D341Med (cell line): ENCODE data around the gene TNFRSF25.
A peak's percentile ranks its signal among the peaks of the same experiment; 100 is the strongest.
"Not testable (repeated sequence)": the region's sequence is repeated elsewhere in the genome, so short reads cannot be mapped to it uniquely, and the experiment has no call there.

Experiments used
- DNase-seq: peaks from one replicate; pipeline ENCODE4 v3.0.0; 2012; ENCODE audit warnings: low spot score

Gene TNFRSF25

DNA sequence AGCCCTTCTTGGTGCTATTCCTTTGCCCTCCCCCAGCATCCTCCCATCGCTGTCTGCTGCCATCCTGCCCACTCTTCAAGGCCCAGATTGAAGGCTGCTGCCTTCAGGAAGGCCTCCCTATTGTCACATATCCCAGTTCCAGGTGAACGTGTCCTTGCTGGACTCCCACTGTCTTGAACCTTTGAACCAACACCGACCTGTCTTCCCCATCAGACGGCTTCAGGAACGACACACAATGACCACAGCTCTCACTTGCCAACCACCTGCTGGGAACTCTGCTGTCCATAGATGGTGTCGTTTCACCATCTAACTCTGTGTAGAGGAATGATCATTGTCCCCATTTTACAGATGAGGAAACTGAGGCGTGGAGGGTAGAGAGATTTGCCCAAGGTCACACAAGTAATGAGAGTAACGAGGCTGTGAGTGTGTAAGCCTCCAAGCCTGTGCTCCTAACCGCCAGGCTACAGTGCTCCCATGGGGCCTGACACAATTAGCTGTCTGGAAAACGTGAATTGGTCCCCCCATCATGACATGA, 35.4 kb upstream of the TNFRSF25 start:
- no peak for DNase-seq

DNA sequence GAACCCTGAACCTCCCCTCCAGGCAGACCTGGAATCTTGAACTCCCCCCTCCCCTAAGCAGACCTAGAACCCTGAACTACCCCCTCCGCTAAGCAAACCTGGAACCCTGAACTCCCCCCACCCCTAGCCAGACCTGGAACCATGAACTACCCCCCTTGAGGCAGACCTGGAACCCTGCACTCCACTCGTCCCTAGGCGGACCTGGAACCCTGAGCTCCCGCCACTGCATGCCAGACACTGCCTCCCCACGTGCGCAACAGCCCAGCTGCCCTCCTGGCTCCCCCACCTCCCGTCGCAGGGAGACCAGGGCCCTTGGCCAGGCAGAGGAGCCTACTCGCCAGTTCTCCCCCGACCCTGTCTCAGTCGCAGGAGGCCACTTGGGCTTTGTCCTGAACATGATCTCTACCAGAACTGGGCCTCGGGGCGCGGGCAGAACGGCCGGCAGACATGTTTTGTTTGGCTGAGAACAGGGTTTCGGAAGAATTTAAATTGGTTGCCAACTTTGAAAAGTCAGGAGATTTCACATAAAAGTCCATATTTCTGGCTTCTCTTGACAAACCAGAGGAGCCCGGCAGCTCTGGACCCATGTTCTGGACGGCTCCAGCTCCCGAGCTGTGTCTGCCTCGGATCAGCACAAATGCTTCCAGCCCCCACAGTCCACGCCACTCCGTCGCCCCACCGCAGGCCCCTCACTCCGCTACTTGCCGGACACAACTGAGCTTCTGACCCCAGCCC, 34.7 kb upstream of the TNFRSF25 start:
- no peak for DNase-seq

DNA sequence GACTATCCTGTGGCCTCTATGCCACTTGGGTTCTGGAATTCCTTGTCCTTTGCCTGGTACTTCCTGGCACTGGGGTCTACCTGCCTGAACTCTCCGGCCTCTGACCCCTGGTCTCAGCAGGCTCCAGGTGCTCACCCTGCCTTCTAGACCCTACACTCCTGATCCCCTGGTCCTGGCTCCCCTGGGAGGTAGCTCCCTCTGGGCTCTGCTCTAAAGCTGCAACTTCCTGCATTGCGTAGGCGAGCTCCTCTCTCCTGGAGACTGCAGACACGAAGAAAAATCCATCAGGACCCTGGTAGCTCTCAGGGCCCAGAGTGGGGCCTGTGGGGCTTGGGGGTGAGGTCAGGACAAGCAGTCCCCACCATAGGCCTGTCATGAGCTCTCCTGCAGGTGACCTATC, 33.3 kb upstream of the TNFRSF25 start:
- no peak for DNase-seq

DNA sequence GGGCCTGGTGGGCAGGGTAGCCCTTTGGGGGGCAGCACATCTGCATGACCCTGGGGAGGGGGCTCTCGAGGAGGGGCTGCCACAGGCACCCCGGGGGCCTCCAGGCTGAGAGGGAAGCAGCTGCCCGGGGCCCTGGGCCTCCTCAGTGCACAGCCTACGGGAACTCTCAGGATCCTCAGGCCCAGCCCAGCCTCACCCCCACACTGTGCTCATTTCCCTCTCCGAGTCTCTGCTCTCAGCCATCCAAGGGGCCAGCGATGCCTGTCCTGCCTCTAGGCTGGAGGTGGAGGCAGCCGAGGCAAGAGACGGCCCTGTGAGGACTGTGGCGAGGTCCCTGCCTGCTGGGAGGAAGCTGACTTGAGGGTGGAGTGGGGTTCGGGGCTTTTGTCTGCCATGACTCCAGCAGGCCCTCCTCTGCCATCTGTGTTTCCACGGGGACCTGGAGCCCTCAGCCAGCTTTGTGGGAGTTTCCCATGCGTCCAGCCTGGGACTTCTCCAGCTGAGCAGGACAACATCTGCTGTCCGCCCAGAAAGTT, 32.7 kb upstream of the TNFRSF25 start:
- no peak for DNase-seq

DNA sequence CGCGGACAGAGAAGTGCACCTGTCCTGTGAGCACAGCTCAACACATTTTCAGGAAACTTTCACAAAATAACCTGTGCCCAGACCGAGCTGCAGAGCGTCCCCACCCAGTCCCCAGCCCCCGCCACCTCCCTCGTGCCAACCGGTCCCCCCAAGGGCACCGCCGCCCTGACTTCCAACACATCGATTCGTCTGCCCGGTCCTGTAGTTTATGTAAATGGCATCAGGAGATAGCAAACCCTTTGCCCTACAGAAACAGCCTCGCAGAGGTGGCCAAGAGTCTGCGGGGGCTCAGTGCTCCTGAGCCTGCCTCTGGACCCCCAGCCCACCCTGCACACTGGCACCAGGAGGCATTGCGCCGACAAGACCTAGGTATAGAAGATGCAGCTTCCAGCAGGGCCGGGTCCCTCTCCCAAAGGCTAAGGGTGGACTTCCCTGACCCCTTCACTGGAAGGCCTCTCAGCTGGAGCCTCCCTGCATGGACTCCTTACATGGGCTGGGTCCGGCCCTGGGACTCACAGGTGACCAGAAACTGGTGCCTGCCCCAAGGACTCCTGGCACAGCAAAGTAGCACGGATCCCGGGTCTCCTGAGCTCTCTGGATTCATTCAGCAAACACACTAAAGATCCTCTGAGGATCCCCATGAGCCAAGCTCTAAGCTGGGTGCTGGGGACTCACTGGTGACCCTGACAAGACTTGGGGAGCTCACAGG, 32.0 kb upstream of the TNFRSF25 start:
- no peak for DNase-seq

DNA sequence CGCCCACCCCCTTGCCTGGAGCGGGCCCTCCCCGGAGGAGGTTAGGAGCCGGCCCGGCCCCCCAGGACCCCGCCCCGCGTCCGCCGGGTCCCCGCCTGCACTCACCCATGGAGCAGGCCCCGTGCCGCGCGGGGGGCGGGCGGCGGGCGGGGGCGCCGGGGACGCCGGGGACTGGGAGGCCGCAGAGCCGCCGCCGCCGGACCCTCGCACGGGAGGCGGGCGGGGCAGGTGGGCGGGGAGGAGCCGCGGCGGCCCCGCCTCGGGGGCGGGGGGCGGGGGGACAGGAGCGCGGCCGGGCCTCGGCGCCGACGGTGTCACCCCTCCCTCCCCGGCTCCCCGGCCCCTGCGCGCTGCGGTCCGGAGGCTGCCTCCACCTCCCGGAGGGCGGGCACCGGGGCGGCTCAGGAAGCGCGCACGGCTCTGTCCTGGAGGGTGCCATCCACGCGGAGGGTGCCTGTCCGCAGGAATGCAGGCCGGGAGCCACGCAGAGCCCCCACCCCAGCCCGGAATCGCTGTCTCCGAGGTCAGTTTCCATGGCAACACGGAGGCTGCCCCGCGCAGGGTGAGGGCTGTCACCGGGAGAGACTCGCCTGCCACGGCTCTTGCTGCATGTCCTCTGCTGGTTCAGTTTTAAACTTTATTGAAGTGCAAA, 31.4 kb upstream of the TNFRSF25 start:
- DNase-seq: peak; percentile 77

DNA sequence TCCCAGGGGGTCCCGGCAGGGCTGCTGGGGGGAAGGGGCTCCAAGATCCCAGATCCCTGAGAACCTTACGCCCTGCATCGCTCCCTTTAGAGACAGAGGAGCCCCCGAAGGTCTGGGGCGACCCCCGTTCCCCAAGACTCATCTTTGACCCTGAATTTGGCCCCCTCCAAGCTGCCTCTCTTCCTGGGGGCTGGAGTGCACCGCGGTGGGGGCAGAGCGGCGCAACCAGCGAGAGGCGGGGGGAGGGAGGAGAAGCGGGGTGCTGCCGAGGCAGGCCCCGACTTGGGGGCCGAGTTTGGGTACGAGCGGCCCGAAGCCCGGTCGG, 30.9 kb upstream of the TNFRSF25 start:
- DNase-seq: no peak

DNA sequence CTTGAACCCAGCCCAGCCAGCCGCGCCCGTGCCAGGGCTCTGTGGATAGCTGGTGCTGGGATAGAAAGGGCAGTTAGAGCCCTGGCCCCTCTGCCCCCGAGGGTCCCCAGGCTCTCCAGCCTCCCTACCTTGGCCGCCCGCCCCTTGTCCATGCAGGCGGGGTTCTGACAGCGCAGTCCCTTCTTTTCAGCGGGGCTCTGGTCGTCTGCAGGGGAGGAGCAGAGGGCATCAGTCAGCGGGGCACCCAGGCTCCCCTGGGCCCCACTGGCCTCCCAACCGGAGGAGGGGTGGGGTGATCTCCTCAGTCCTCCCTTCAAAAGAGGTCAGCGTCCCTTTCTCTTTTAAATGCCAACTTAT, 30.4 kb upstream of the TNFRSF25 start:
- DNase-seq: no peak

DNA sequence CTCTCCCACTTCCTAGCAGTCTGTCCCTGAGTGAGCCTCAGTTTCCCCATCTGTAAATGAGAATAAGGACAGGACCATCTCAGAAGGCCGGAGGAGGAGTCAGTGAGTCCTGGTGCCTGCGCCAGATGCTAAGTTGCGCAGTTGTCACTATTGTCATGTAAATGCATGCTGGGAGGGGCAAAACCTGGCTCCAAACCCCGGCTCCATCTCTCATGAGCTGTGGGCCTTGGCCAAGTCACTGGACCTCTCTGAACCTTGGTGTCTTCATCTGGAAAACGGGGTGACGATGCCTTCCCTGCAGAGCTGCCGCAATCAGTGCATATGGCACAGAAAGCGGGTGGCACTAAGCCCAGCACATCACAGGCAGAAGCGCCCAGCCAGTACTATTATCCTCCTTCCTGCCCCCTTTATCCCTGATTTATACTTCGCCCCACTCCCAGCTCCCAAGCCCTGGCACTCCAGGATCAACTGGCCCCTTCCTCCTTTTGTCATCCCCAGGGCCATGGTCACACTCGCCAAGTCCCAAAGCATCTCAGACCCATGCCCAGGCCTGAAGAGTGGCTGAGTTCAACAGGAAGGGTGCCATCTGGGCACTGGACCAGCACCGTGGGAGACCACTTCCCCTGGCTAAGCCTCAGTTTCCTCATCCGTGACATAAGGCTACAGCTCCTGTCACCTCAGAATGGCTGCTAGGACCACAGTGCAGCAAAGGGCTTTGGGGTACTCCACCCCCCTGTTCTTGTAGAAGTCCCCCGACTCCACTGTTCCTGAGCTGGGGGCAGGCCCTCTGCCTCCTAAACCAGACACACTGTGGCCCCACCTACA, 29.8 kb upstream of the TNFRSF25 start:
- no peak for DNase-seq

DNA sequence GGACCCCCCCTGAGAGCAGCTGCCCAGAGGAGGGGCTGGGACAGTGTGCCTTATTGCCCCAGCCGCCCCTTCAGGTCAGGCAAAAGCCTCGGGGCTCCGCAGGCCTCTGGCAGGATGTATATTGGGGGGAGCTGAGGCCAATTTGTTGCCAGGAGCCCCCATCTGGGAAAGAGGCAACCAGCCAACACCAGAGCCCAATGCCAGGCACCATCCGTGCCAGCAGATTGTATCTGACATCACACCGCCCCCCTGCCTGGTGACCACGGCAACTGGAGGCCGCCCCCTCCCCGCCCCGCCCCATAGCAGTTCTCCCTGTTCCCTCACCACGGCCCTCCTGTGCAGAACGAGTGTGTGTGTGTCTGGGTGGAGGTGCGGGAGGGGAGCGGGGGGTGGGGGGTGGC, 29.1 kb upstream of the TNFRSF25 start:
- no peak for DNase-seq

DNA sequence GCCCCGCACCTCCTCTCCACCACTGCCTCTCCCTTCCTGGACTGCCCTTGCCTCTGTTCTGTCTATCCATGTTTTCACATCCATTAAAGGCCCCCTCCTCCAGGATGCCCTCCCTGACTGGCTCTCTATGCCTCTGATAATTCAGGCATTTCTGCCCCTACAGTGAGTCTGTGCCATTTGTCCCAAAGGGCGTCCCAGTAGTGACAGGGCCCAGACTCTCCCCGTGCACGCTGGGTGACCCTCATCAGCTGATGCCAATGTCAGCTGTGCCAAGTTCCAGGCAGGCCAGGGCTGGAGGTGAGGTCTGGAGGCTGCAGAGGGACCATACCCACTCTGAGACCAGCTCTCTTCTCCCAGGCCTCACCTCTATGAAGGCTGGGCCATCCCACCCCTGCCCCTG, 28.7 kb upstream of the TNFRSF25 start:
- no peak for DNase-seq

DNA sequence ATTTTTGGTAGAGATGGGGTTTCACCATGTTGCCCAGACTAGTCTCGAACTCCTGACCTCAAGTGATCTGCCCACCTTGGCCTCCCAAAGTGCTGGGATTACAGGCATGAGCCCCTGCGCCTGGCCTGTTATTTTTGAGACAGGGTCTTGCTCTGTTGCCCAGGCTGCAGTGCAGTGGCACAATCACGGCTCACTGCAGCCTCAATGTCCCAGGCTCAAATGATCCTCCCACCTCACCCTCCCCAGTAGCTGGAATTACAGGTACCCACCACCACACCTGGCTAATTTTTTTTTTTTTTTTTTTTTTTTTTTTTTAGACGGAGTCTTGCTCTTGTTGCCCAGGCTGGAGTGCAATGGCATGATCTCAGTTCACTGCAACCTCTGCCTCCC, 27.9 kb upstream of the TNFRSF25 start:
- not testable (repeated sequence) for DNase-seq

DNA sequence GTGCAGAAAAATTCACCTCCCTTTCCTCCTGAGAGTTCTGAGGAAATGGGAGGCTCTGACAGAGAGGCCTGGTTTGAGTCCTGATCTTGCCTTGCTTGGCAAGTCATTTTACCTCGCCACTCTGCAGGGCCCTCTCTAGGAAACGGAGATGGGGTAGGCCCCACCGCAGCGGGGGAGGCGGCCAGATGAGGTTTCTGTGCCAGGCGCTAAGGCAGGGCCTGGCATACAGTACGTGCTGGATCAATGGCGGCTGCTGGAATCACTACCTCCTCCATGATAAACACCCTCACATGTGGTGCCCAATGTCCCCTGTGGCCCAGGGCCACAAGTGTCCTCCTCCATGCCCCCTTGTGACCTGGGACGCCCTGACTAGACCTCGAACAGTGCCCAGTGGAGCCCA, 26.0 kb upstream of the TNFRSF25 start:
- no peak for DNase-seq

DNA sequence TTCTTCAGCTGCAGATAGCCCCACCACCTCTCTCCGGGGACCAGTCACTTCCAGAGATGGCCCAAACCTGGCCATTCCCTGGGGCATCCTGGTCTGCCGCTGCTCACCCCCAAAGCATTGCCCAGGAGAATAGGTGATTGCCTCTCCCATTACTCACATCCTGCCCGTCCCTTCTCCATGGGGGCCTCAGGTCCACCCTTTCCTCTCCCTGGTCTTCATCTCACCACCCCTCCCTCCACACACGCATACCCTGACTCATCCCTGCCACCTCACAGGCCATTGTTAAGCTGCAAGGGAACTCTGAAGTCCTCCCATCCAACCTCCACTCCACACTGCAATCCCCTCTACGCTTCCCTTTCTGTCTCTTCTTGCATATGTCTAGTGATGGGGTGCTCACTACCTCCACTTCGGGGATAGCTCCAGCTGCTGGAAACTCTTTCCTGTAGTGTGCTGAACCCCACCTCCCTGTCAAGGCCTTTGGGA, 25.5 kb upstream of the TNFRSF25 start, which contains the start of gene PLEKHG5:
Gene PLEKHG5 (minus strand): TSS at position 188 of the 483 bp plus-strand sequence. CDS start 14,096 bp downstream, outside the sequence.
- DNase-seq: no peak

DNA sequence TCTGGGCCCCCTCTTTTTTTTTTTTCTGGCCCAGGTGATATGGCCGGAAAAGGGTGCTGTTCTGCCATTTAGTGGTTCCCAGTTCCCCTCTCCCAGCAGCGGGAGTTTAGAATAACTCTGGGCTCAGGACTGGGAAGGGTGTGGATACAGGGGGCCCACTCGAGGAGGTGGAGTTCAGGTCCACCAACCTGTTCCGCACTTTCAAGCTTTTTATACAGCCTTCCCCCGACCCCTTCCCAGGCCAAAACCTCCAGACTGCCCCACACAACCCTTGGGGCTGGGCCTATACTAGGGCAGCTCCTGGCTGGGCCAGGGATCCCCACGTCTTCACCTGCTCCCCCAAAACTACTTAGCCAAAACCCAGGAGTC, 25.1 kb upstream of the TNFRSF25 start:
- no peak for DNase-seq

DNA sequence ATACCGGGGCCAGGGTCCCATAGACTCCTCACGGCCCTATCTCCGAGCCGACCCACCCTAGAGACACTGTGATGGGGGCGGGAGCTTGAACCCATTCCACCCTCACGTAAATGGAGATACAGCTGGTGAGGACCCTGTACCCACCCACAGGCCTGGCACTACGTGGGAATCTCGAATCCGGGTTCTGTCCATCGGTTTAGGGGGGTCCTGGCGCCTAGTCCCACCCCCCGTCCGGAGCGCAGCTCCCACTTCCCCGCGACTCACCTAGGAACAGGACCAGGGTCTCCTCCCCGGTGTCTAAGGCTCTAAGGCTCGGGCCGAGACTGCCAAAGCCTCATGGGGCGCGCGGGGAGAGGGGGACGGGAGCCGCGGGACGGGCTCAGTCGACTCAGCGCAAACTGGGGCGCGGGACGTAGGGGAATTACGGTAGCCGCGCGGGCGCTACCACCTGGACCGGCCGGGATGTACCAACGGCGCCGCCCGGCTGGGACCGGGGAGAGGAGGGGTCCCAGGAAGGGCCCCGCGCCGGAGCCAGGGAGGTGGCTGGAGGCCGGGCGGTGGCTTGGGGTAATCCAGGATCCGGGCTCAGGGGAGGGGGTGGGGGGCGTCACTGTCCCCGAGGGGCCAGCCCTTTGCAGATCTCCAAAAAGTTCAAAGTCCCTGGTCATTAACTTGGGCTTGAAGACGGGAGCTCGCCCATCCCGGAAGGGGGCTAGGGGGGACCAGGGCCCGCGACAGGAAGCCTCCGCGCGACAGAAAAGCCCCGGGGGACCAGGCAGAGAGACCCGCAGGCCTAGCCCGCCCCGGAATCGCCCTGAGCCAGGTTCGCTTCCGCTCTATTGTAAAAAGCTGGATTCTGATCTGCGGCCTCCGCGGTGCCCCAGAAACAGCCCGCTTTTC, 24.5 kb upstream of the TNFRSF25 start:
- DNase-seq: peak; percentile 87

DNA sequence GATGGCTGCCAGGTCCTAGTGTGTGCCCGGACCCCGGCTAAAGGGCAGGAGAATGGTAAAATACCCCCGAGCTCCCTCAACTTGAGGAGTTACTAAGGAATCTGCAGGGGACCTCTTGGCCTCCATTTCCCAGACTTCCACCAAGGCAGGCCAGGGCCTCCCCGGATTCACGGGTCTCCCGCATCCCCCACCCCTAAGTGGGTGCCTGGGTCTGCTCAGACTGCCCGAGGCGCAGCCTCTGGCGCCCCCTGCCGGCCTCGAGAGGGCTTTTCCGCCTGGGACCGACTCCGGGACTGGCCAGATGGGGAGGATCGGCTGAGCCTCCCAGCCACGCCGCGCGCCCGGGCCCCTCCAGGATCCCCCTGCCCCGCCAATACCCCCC, 23.8 kb upstream of the TNFRSF25 start:
- peak; percentile 91 for DNase-seq

DNA sequence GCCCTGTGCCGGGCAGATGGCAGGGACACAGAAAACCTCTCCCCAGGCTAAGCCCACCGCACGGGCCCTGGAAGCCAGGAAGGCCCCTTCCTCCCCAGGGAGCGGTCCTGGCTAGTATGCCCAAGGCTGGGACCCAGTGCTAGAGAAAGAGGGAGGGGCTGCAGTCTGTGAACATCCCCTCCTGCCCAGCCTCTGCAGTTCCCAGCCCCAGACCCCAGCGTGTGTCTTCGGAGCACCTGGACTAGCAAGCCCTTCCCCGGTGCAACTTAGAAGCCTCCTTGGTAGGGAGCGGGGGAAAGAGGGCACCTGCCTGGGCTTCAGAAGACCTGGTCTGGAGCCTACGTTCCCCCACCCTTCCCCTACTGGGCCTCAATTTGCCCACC, 23.4 kb upstream of the TNFRSF25 start:
- DNase-seq: no peak

DNA sequence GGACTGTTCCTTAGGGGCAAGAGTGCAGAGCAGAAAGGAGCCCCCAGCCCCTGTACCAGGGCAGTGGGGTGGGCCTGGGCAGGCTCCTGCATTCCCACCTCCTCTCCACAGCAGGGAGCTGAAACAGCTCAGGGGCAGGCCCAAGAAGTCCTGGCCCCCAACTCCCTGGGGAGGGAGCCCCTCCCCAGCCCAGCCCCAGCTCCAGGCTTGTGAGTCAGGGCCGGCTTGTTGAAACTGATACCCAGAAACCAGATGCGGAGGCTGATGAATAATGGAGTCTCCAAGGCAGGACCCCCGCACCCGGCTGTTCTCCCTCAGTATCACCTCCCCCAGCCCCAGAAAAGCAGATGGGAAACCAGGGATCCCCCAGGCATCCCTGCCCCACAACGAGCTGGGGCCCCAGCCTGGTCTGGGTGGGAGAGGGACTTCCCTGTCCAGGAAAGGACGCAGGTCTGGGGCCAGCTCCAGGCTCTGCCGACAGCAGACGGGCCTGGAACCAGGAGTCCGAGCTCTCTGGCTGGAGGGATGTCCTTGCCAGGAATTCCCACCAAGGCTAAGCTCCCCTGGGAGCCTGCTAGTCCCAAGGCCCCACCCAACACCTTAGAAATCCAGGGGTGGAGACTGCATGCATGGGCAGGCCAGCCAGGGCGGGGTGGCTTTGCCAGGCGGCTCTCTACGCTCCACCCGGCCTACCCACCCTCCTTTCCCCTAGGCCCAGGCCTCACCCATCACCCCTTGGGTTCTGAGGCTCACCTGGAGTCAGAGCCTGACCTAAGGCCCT, 22.8 kb upstream of the TNFRSF25 start:
- peak; percentile 68 for DNase-seq
